Sigmoid colon (tissue), 4 donors: ENCODE measurements around the gene BDKRB2.

Experiments used
- EP300 ChIP-seq, 4 donors: sonication (generic); formaldehyde crosslinking; IDR thresholded peaks; one replicate each; pipeline ENCODE4 v1.6.1; 2017; ENCODE audit warnings: antibody characterized with exemption in 4 of 4
- POLR2A ChIP-seq, 2 donors: fragments of 450-650 bp; IDR thresholded peaks; one replicate each; pipeline ENCODE4 v1.6.1; 2016; ENCODE audit warnings: antibody characterized with exemption in 2 of 2, mild to moderate bottlenecking in 2 of 2, moderate library complexity in 2 of 2
- POLR2AphosphoS5 ChIP-seq, 4 donors: sonication (generic); formaldehyde crosslinking; IDR thresholded peaks; one replicate each; pipeline ENCODE4 v1.6.1; 2017; ENCODE audit warnings: antibody characterized with exemption in 4 of 4
- TF ChIP-seq, protein P1 (sequence below), 4 experiments: fragments of 450-650 bp in 3 of 4; fragments of 200-600 bp in 1 of 4; IDR thresholded peaks; one replicate each; pipeline ENCODE4 v1.5.1; 2016 to 2019; ENCODE audit warnings: antibody characterized with exemption in 4 of 4, mild to moderate bottlenecking in 3 of 4, moderate library complexity in 2 of 4

DNA sequence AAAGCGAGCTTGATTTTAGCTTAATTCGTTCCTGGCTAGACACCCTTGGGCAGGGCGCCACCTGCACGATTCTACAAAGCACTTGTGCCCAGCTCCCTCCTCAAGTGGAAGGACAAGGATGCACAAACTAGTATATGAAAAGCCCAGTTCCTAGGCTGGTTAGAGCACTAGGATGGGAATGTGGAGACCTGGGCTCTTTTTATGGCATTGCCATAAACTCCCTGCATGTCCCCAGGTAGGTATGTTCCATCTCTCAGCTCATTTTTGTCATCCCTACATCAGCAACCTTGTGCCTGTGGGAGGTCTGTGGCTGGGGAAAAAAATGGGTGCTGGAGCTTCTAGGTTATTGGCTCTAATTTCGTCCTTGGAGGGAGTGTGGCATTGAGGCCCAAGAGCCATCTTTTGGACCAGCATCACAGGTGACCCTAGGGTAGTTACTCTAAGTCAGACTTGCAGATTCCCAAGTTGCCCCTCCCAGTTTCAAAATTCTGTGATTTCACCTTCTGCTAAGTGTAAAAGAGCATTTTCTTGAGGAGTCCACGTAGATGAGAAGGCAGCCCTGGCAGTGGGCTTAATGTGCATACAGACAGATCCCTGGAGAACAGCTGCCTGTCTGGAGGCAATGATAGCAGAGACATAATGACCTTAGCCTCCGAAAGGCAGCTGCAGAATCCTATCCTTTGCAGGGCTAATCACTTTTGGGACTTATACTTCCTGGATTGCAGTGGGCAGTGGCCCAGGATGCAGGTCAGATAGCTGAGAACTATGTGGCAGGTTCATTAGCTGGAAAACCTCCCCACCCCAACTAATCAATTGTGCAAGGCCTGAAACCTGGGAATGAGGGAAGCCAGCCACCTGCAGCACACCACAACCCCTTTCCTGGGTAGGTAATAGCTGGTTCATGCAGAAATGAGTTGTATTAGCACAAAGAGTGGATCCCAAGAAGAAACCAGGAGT, 47.6 kb upstream of the BDKRB2 start:
- TF ChIP-seq, protein P1, sequence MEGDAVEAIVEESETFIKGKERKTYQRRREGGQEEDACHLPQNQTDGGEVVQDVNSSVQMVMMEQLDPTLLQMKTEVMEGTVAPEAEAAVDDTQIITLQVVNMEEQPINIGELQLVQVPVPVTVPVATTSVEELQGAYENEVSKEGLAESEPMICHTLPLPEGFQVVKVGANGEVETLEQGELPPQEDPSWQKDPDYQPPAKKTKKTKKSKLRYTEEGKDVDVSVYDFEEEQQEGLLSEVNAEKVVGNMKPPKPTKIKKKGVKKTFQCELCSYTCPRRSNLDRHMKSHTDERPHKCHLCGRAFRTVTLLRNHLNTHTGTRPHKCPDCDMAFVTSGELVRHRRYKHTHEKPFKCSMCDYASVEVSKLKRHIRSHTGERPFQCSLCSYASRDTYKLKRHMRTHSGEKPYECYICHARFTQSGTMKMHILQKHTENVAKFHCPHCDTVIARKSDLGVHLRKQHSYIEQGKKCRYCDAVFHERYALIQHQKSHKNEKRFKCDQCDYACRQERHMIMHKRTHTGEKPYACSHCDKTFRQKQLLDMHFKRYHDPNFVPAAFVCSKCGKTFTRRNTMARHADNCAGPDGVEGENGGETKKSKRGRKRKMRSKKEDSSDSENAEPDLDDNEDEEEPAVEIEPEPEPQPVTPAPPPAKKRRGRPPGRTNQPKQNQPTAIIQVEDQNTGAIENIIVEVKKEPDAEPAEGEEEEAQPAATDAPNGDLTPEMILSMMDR (IDR thresholded peaks at IDR 0.05), result no peak
- no peak for TF ChIP-seq POLR2A (IDR thresholded peaks at IDR 0.05)
- no peak for TF ChIP-seq EP300 (IDR thresholded peaks at IDR 0.05)
- TF ChIP-seq POLR2AphosphoS5 (IDR thresholded peaks at IDR 0.05), result no peak
